GM13977 (cell line): ENCODE data around the gene FLT1.

Experiments
- DNase-seq: peaks from one replicate; pipeline ENCODE4 v3.0.0; 2012; ENCODE audit warnings: low spot score
- CTCF ChIP-seq: IDR thresholded peaks from 2 replicates; pipeline ENCODE4 v1.5.1; 2012; ENCODE audit warnings: mild to moderate bottlenecking, control low read depth; ENCODE audit not compliant: insufficient read depth; ENCODE audit errors: extremely low read depth, missing control alignments
- in situ Hi-C: fragments of 300-500 bp; cut with MboI; formaldehyde crosslinking; loops from one replicate; pipeline ENCODE4 v1.12.0; 2022; ENCODE audit warnings: low sequenced_read_pairs, low pct_unique_long_range_greater_than_20kb, mixed read lengths, inconsistent platforms; ENCODE audit not compliant: unreplicated experiment

The FLT1 gene

GRCh38 chr13:28316129-28316528, 178.8 kb downstream of the FLT1 start:
- DNase-seq, result no peak
- in situ Hi-C loops, result no loop called here
- no peak for TF ChIP-seq CTCF

- in situ Hi-C loops, result no loop called here
- no peak for DNase-seq
- TF ChIP-seq CTCF, result no peak
These were observed 180.0 kb downstream of the FLT1 start for GRCh38 chr13:28314879-28315278.

- in situ Hi-C loops, result no loop called here
- DNase-seq, result peak; percentile 43
- peak; percentile 21 for TF ChIP-seq CTCF
These were observed 181.3 kb downstream of the FLT1 start for GRCh38 chr13:28313579-28313978.

- DNase-seq, result no peak
- in situ Hi-C loops, result no loop called here
- no peak for TF ChIP-seq CTCF
These were observed 188.6 kb downstream of the FLT1 start for GRCh38 chr13:28306325-28306724.

- in situ Hi-C loops, result no loop called here
- TF ChIP-seq CTCF, result no peak
- DNase-seq, result no peak
These were observed 193.1 kb downstream of the FLT1 start for GRCh38 chr13:28301839-28302238.

GRCh38 chr13:28299916-28300315, 195.0 kb downstream of the FLT1 start:
- no peak for DNase-seq
- in situ Hi-C loops, result no loop called here
- no peak for TF ChIP-seq CTCF

GRCh38 chr13:28297341-28297740, 197.6 kb downstream of the FLT1 start:
- no peak for TF ChIP-seq CTCF
- in situ Hi-C loops, result no loop called here

More at GRCh38 chr13:28297341-28297740, 197.6 kb downstream of the FLT1 start:
- no peak for DNase-seq
